Astrocyte (in vitro differentiated cells and primary cell): ENCODE data around the gene ANXA2R. TPM values are rescaled to one million over a fixed set of nuclear protein-coding genes. Genes with fewer than 3 reads are reported as not detected.

ENCODE experiments used
- DNase-seq: peaks from one replicate; pipeline ENCODE4 v3.0.0-alpha.2; 2010; ENCODE audit warnings: low read depth
- FAIRE-seq: peaks from 2 replicates; lab custom pipeline; 2011; peaks lifted over from hg19 to GRCh38; lab: Jason Lieb, UNC
- H2AFZ ChIP-seq: 2 replicates; pipeline ENCODE4 v1.6.0; 2012; ENCODE audit warnings: low read depth, low read length, inconsistent platforms
- H3K27ac ChIP-seq: 2 replicates; pipeline ENCODE4 v1.5.1; 2011; ENCODE audit warnings: low read depth, low read length, inconsistent platforms
- H3K27me3 ChIP-seq: 2 replicates; pipeline ENCODE4 v1.6.0; 2011; ENCODE audit warnings: low read length, inconsistent platforms; ENCODE audit not compliant: insufficient read depth
- H3K36me3 ChIP-seq: 2 replicates; pipeline ENCODE4 v1.5.1; 2011; ENCODE audit warnings: low read length, inconsistent platforms; ENCODE audit not compliant: insufficient read depth
- H3K4me1 ChIP-seq: 2 replicates; pipeline ENCODE4 v1.5.1; 2011; ENCODE audit warnings: low read length, inconsistent platforms; ENCODE audit not compliant: insufficient read depth
- H3K4me2 ChIP-seq: 2 replicates; pipeline ENCODE4 v1.6.0; 2012; ENCODE audit warnings: low read length, inconsistent platforms
- H3K4me3 ChIP-seq: 2 replicates; pipeline ENCODE4 v1.5.1; 2011; ENCODE audit warnings: low read depth, mild to moderate bottlenecking, low read length, inconsistent platforms; ENCODE audit not compliant: insufficient read depth
- H3K79me2 ChIP-seq: 2 replicates; pipeline ENCODE4 v1.6.0; 2012; ENCODE audit warnings: mild to moderate bottlenecking, low read length, inconsistent platforms; ENCODE audit not compliant: insufficient read depth
- H3K9ac ChIP-seq: 2 replicates; pipeline ENCODE4 v1.6.0; 2012; ENCODE audit warnings: mild to moderate bottlenecking, low read length, inconsistent platforms
- H3K9me3 ChIP-seq: 2 replicates; pipeline ENCODE4 v1.5.1; 2012; ENCODE audit warnings: low read depth, mild to moderate bottlenecking, low read length, inconsistent platforms; ENCODE audit not compliant: insufficient read depth
- H4K20me1 ChIP-seq: 2 replicates; pipeline ENCODE4 v1.6.0; 2012; ENCODE audit warnings: low read length, inconsistent platforms; ENCODE audit not compliant: insufficient read depth
- H3K27ac Mint-ChIP-seq: one replicate; pipeline ENCODE4 v1.8.0; 2021; ENCODE audit warnings: mild to moderate bottlenecking, mixed read lengths; ENCODE audit not compliant: unreplicated experiment
- H3K27me3 Mint-ChIP-seq: one replicate; pipeline ENCODE4 v1.8.0; 2021; ENCODE audit warnings: low read depth, mixed read lengths; ENCODE audit not compliant: unreplicated experiment
- H3K36me3 Mint-ChIP-seq: one replicate; pipeline ENCODE4 v1.8.0; 2021; ENCODE audit warnings: low read depth, mixed read lengths; ENCODE audit not compliant: unreplicated experiment
- H3K4me1 Mint-ChIP-seq: one replicate; pipeline ENCODE4 v1.8.0; 2021; ENCODE audit warnings: low read depth, mixed read lengths; ENCODE audit not compliant: unreplicated experiment
- H3K4me3 Mint-ChIP-seq: one replicate; pipeline ENCODE4 v1.8.0; 2021; ENCODE audit warnings: mild to moderate bottlenecking, moderate library complexity, mixed read lengths; ENCODE audit not compliant: unreplicated experiment
- H3K9me3 Mint-ChIP-seq: one replicate; pipeline ENCODE4 v1.8.0; 2021; ENCODE audit warnings: mild to moderate bottlenecking, mixed read lengths; ENCODE audit not compliant: unreplicated experiment
- EZH2 ChIP-seq: IDR thresholded peaks from 2 replicates; pipeline ENCODE4 v1.6.1; 2012; ENCODE audit warnings: mild to moderate bottlenecking, low read length, inconsistent platforms; ENCODE audit not compliant: insufficient read depth
- total RNA-seq: library from RNA; stranded (reverse); gene quantifications from 2 replicates; pipeline ENCODE4 v1.2.1, GENCODE V29; 2021
- TF ChIP-seq, protein P1 (sequence below): IDR thresholded peaks from 2 replicates; pipeline ENCODE4 v1.5.1; 2011; ENCODE audit warnings: low read depth, mild to moderate bottlenecking, inconsistent platforms, low read length, moderate library complexity; ENCODE audit not compliant: insufficient read depth

The ANXA2R gene
- total RNA-seq, 1 donor from 2014 or later = 0.50 TPM

DNA sequence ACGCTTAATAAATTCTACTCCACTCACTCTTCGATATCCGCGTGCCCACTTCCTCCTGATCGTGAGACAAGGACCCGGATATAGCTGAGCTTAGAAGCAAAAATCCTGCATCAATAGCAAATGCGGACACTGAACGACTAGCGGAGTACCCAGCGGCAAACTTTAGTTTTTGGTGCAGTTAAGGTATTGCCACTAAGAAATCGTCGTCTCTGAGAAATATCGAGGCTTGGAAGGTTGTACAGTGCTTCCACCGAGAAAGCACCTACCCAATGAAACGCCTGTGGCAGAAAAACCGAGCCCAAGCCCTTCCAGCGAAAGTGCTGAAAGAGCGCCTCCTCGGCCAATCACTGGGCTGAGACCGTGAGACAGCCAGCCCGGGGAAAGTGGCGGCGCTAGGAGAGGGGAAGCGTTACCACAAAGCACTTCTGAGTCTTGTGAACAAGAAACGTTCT, 32.2 kb downstream of the ANXA2R start:
- Mint-ChIP-seq H3K27me3 (peaks cover 53% of the 10 kb centered on the region), H3K9me3 (peaks cover 2% of the 10 kb centered on the region), H3K36me3 (peaks cover 4% of the 10 kb centered on the region), H3K27ac (peak overlapping the region; percentile 87), H3K4me3 (peak overlapping the region; percentile 87), H3K4me1 (no peaks in the 10 kb centered on the region)
- Histone ChIP-seq H3K9me3 (no peaks in the 10 kb centered on the region), H3K4me3 (peak overlapping the region; percentile 67), H3K36me3 (no peaks in the 10 kb centered on the region), H3K9ac (peak overlapping the region; percentile 86), H3K4me2 (peak overlapping the region; percentile 89), H3K79me2 (no peaks in the 10 kb centered on the region), H3K27ac (peak overlapping the region; percentile 83), H3K4me1 (peaks cover 26% of the 10 kb centered on the region), H2AFZ (peak overlapping the region; percentile 80), H4K20me1 (no peaks in the 10 kb centered on the region), H3K27me3 (no peaks in the 10 kb centered on the region)
- DNase-seq (peak; percentile 79), FAIRE-seq (no peak)
- TF ChIP-seq, protein P1, sequence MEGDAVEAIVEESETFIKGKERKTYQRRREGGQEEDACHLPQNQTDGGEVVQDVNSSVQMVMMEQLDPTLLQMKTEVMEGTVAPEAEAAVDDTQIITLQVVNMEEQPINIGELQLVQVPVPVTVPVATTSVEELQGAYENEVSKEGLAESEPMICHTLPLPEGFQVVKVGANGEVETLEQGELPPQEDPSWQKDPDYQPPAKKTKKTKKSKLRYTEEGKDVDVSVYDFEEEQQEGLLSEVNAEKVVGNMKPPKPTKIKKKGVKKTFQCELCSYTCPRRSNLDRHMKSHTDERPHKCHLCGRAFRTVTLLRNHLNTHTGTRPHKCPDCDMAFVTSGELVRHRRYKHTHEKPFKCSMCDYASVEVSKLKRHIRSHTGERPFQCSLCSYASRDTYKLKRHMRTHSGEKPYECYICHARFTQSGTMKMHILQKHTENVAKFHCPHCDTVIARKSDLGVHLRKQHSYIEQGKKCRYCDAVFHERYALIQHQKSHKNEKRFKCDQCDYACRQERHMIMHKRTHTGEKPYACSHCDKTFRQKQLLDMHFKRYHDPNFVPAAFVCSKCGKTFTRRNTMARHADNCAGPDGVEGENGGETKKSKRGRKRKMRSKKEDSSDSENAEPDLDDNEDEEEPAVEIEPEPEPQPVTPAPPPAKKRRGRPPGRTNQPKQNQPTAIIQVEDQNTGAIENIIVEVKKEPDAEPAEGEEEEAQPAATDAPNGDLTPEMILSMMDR = no peak
- no peak for TF ChIP-seq EZH2

DNA sequence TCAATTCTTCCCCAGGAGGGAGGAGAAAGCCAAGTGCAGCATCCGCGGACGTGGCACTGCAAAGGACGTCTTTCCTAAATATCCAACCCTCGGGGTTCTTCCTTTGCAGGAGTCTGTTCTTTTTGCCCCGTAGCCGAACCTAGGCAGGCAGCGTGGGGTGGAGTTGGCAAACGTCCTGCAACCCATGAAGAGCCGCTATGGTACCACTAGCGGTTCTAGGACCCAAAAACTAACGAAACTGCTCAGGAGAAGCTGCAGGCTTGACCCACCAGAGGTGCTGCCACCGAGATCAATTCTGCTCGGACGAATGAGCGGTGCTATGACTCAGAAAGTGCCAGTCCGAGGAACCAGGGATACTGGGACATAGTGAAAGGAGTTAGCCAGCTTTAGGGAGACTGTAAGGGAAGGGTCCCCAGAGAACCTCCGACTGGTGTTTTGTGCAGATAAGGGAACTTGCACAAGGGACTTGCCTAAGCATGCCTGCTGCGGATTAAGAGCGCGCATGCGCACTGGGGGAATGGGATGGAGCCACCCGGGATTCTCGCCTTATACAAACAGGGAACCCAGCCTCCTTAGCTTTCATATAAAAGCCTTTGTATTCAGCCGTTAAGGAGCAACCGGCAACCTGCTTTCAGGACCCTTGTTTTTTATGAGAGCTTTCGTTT, 32.7 kb downstream of the ANXA2R start:
- peaks cover 4% of the 10 kb centered on the region for H3K36me3 Mint-ChIP-seq
- H4K20me1 ChIP-seq = no peaks in the 10 kb centered on the region
- H3K9ac ChIP-seq = peak overlapping the region; percentile 86
- H3K4me3 ChIP-seq = peak overlapping the region; percentile 67
- no peaks in the 10 kb centered on the region for H3K4me1 Mint-ChIP-seq
- peak overlapping the region; percentile 83 for H3K27ac ChIP-seq
- no peaks in the 10 kb centered on the region for H3K27me3 ChIP-seq
- no peaks in the 10 kb centered on the region for H3K9me3 ChIP-seq
- FAIRE-seq (no peak), DNase-seq (peak; percentile 83)
- peaks cover 58% of the 10 kb centered on the region for H3K27me3 Mint-ChIP-seq
- peak overlapping the region; percentile 89 for H3K4me2 ChIP-seq
- no peak for TF ChIP-seq EZH2
- TF ChIP-seq, protein P1 = no peak
- peak overlapping the region; percentile 87 for H3K27ac Mint-ChIP-seq
- H2AFZ ChIP-seq = peak overlapping the region; percentile 80
- peaks cover 2% of the 10 kb centered on the region for H3K9me3 Mint-ChIP-seq
- no peaks in the 10 kb centered on the region for H3K79me2 ChIP-seq
- no peaks in the 10 kb centered on the region for H3K36me3 ChIP-seq
- peaks cover 26% of the 10 kb centered on the region for H3K4me1 ChIP-seq
- peak overlapping the region; percentile 87 for H3K4me3 Mint-ChIP-seq
